NT2/D1 (cell line): ENCODE measurements around the gene IFNGR2.

Experiments
- DNase-seq: peaks from one replicate; pipeline ENCODE4 v3.0.0-alpha.2; 2011; ENCODE audit warnings: low read depth, low spot score
- H3K27me3 ChIP-seq: 2 replicates; pipeline ENCODE4 v1.6.0; 2011; ENCODE audit warnings: mild to moderate bottlenecking; ENCODE audit not compliant: insufficient read length, insufficient read depth
- H3K36me3 ChIP-seq: 2 replicates; pipeline ENCODE4 v1.6.1; 2011; ENCODE audit warnings: mild to moderate bottlenecking, low read length, mixed read lengths; ENCODE audit not compliant: insufficient read depth, insufficient read length
- H3K4me1 ChIP-seq: 2 replicates; pipeline ENCODE4 v1.5.1; 2011; ENCODE audit not compliant: insufficient read depth, insufficient read length
- H3K4me3 ChIP-seq: 2 replicates; pipeline ENCODE4 v1.5.1; 2011; ENCODE audit warnings: low read depth; ENCODE audit not compliant: insufficient read length
- H3K9ac ChIP-seq: 2 replicates; pipeline ENCODE4 v1.6.0; 2011; ENCODE audit warnings: low read depth; ENCODE audit not compliant: insufficient read length
- H3K9me3 ChIP-seq: 2 replicates; pipeline ENCODE4 v1.5.1; 2011; ENCODE audit warnings: mild to moderate bottlenecking, low read length; ENCODE audit not compliant: insufficient read depth
- SUZ12 ChIP-seq: IDR thresholded peaks from 2 replicates; pipeline ENCODE4 v1.6.1; 2011; ENCODE audit not compliant: insufficient read length, insufficient read depth; ENCODE audit errors: extremely low read depth
- YY1 ChIP-seq: IDR thresholded peaks from 2 replicates; pipeline ENCODE4 v1.6.1; 2011; ENCODE audit not compliant: insufficient read length, insufficient read depth
- ZNF274 ChIP-seq: IDR thresholded peaks from 2 replicates; pipeline ENCODE4 v1.6.1; 2011; ENCODE audit warnings: mild to moderate bottlenecking, low read depth, low read length

Gene IFNGR2

GRCh38 chr21:33386222-33386784 is 16.9 kb upstream of the IFNGR2 start:
- Histone ChIP-seq H3K27me3 (no peaks in the 10 kb centered on the region), H3K36me3 (no peaks in the 10 kb centered on the region), H3K9ac (no peak overlapping the region), H3K9me3 (no peaks in the 10 kb centered on the region), H3K4me1 (peaks cover 11% of the 10 kb centered on the region), H3K4me3 (no peak overlapping the region)
- no peak for TF ChIP-seq SUZ12
- no peak for TF ChIP-seq ZNF274
- no peak for TF ChIP-seq YY1
- no peak for DNase-seq

- H3K4me1 ChIP-seq, result peaks cover 10% of the 10 kb centered on the region
- no peak overlapping the region for H3K9ac ChIP-seq
- TF ChIP-seq ZNF274, result no peak
- no peak for TF ChIP-seq YY1
- no peaks in the 10 kb centered on the region for H3K27me3 ChIP-seq
- no peak overlapping the region for H3K4me3 ChIP-seq
- no peaks in the 10 kb centered on the region for H3K9me3 ChIP-seq
- no peak for DNase-seq
- H3K36me3 ChIP-seq, result no peaks in the 10 kb centered on the region
These were observed 15.9 kb upstream of the IFNGR2 start for GRCh38 chr21:33387294-33387693.

GRCh38 chr21:33388188-33388587 is 15.0 kb upstream of the IFNGR2 start:
- Histone ChIP-seq H3K36me3 (no peaks in the 10 kb centered on the region), H3K9me3 (no peaks in the 10 kb centered on the region), H3K4me1 (peaks cover 5% of the 10 kb centered on the region), H3K4me3 (no peak overlapping the region), H3K9ac (no peak overlapping the region), H3K27me3 (no peaks in the 10 kb centered on the region)
- TF ChIP-seq ZNF274 (no peak), SUZ12 (no peak), YY1 (no peak)
- DNase-seq, result no peak

GRCh38 chr21:33390479-33390878 is 12.7 kb upstream of the IFNGR2 start:
- Histone ChIP-seq H3K36me3 (no peaks in the 10 kb centered on the region), H3K9ac (no peak overlapping the region), H3K27me3 (no peaks in the 10 kb centered on the region), H3K4me3 (no peak overlapping the region), H3K9me3 (no peaks in the 10 kb centered on the region), H3K4me1 (peaks cover 3% of the 10 kb centered on the region)
- no peak for DNase-seq
- TF ChIP-seq YY1 (no peak), SUZ12 (no peak), ZNF274 (no peak)

GRCh38 chr21:33391656-33392055 is 11.6 kb upstream of the IFNGR2 start:
- TF ChIP-seq YY1 (no peak), ZNF274 (no peak), SUZ12 (no peak)
- Histone ChIP-seq H3K27me3 (no peaks in the 10 kb centered on the region), H3K9me3 (no peaks in the 10 kb centered on the region), H3K36me3 (no peaks in the 10 kb centered on the region), H3K4me3 (no peak overlapping the region), H3K9ac (no peak overlapping the region), H3K4me1 (peaks cover 3% of the 10 kb centered on the region)
- DNase-seq, result no peak

GRCh38 chr21:33392284-33392985 is 10.8 kb upstream of the IFNGR2 start:
- Histone ChIP-seq H3K27me3 (no peaks in the 10 kb centered on the region), H3K4me3 (no peak overlapping the region), H3K9me3 (no peaks in the 10 kb centered on the region), H3K9ac (no peak overlapping the region), H3K4me1 (peaks cover 3% of the 10 kb centered on the region), H3K36me3 (no peaks in the 10 kb centered on the region)
- TF ChIP-seq ZNF274 (no peak), YY1 (no peak), SUZ12 (no peak)
- DNase-seq, result no peak

- no peak for TF ChIP-seq YY1
- no peak for TF ChIP-seq ZNF274
- no peak for TF ChIP-seq SUZ12
- no peak overlapping the region for H3K4me3 ChIP-seq
- H3K9me3 ChIP-seq, result no peaks in the 10 kb centered on the region
- peaks cover 3% of the 10 kb centered on the region for H3K4me1 ChIP-seq
- no peak for DNase-seq
- H3K36me3 ChIP-seq, result no peaks in the 10 kb centered on the region
- H3K27me3 ChIP-seq, result no peaks in the 10 kb centered on the region
- H3K9ac ChIP-seq, result no peak overlapping the region
These were observed 9.9 kb upstream of the IFNGR2 start for GRCh38 chr21:33393348-33393747.
